Neural progenitor cell (in vitro differentiated cells): ENCODE results near the gene AKAP9. TPM values are rescaled to one million over a fixed set of nuclear protein-coding genes. Genes with fewer than 3 reads are reported as not detected.

Source experiments
- DNase-seq: peaks from one replicate; pipeline ENCODE4 v3.0.0-alpha.2; 2016; ENCODE audit warnings: low spot score
- H2AFZ ChIP-seq: fragments of 200-600 bp; sonication (generic); replicated peaks from 2 replicates; pipeline ENCODE4 v1.6.1; 2016; ENCODE audit warnings: antibody characterized with exemption
- H3F3A ChIP-seq: fragments of 200-600 bp; sonication (generic); 2 replicates; pipeline ENCODE4 v1.6.1; 2016; ENCODE audit warnings: antibody characterized with exemption, low read depth
- H3K27ac ChIP-seq: fragments of 200-600 bp; sonication (generic); 2 replicates; pipeline ENCODE4 v1.5.1; 2016; ENCODE audit warnings: mild to moderate bottlenecking
- H3K27me3 ChIP-seq: fragments of 200-600 bp; sonication (generic); 2 replicates; pipeline ENCODE4 v1.6.1; 2016; ENCODE audit warnings: mild to moderate bottlenecking, moderate library complexity
- H3K36me3 ChIP-seq: fragments of 200-600 bp; sonication (generic); 2 replicates; pipeline ENCODE4 v1.5.1; 2016
- H3K4me1 ChIP-seq: fragments of 200-600 bp; sonication (generic); 2 replicates; pipeline ENCODE4 v1.6.1; 2016; ENCODE audit warnings: mixed run types
- H3K4me2 ChIP-seq: fragments of 200-600 bp; sonication (generic); 2 replicates; pipeline ENCODE4 v1.6.1; 2016
- H3K4me3 ChIP-seq: fragments of 200-600 bp; sonication (generic); 2 replicates; pipeline ENCODE4 v1.5.1; 2016
- H3K79me2 ChIP-seq: fragments of 200-600 bp; sonication (generic); 2 replicates; pipeline ENCODE4 v1.6.1; 2016; ENCODE audit warnings: low read depth
- H3K9ac ChIP-seq: fragments of 200-600 bp; sonication (generic); 2 replicates; pipeline ENCODE4 v1.6.1; 2016
- H3K9me3 ChIP-seq: fragments of 200-600 bp; sonication (generic); 2 replicates; pipeline ENCODE4 v1.5.1; 2016; ENCODE audit warnings: low read depth
- H4K20me1 ChIP-seq: fragments of 200-600 bp; sonication (generic); 2 replicates; pipeline ENCODE4 v1.6.1; 2016; ENCODE audit warnings: low read depth
- H3K27ac Mint-ChIP-seq: 3 replicates; pipeline ENCODE4 v1.8.0; 2021; ENCODE audit warnings: mixed read lengths
- H3K27me3 Mint-ChIP-seq: 2 replicates; pipeline ENCODE4 v1.8.0; 2022; ENCODE audit warnings: low read depth, mild to moderate bottlenecking, inconsistent platforms, moderate library complexity, mixed read lengths; ENCODE audit not compliant: insufficient read depth
- H3K36me3 Mint-ChIP-seq: 3 replicates; pipeline ENCODE4 v1.8.0; 2021; ENCODE audit warnings: mixed read lengths
- H3K4me1 Mint-ChIP-seq: 3 replicates; pipeline ENCODE4 v1.8.0; 2021; ENCODE audit warnings: mixed read lengths
- H3K4me3 Mint-ChIP-seq: 3 replicates; pipeline ENCODE4 v1.8.0; 2021; ENCODE audit warnings: mild to moderate bottlenecking, moderate library complexity, mixed read lengths
- H3K9me3 Mint-ChIP-seq: 3 replicates; pipeline ENCODE4 v1.8.0; 2020; ENCODE audit warnings: mixed read lengths
- CTCF ChIP-seq: fragments of 200-600 bp; sonication (generic); IDR thresholded peaks from 2 replicates; pipeline ENCODE4 v1.5.1; 2017; ENCODE audit warnings: antibody characterized with exemption, mild to moderate bottlenecking
- EZH2 ChIP-seq: fragments of 200-600 bp; sonication (generic); IDR thresholded peaks from 2 replicates; pipeline ENCODE4 v1.6.1; 2017; ENCODE audit warnings: antibody characterized with exemption, mild to moderate bottlenecking, moderate library complexity
- EZH2phosphoT487 ChIP-seq: fragments of 200-600 bp; sonication (generic); IDR thresholded peaks from 2 replicates; pipeline ENCODE4 v1.6.1; 2017; ENCODE audit warnings: antibody characterized with exemption
- total RNA-seq: library from RNA; depleted of rRNA; stranded (reverse); fragments of >200 nt; gene quantifications from 2 replicates; pipeline ENCODE4 v1.2.3, GENCODE V29; 2015; ENCODE audit warnings: low replicate concordance

AKAP9 gene
- total RNA-seq, 1 donor from 2014 or later: 93.4 TPM

GRCh38 chr7:91910171-91910570 lies 30.5 kb upstream of the AKAP9 start:
- H3K9ac ChIP-seq: no peak overlapping the region
- no peak overlapping the region for H2AFZ ChIP-seq
- no peak for TF ChIP-seq CTCF
- TF ChIP-seq EZH2: no peak
- no peak for TF ChIP-seq EZH2phosphoT487
- no peaks in the 10 kb centered on the region for H3K36me3 Mint-ChIP-seq
- H3K27me3 ChIP-seq: no peaks in the 10 kb centered on the region
- H3K79me2 ChIP-seq: no peaks in the 10 kb centered on the region
- no peak overlapping the region for H3K27ac ChIP-seq
- H3K9me3 Mint-ChIP-seq: peaks cover 12% of the 10 kb centered on the region
- H3K27ac Mint-ChIP-seq: no peak overlapping the region
- no peak overlapping the region for H3K4me3 ChIP-seq
- no peaks in the 10 kb centered on the region for H3F3A ChIP-seq
- H3K4me3 Mint-ChIP-seq: no peak overlapping the region
- H3K4me2 ChIP-seq: no peak overlapping the region
- no peaks in the 10 kb centered on the region for H3K4me1 ChIP-seq
- DNase-seq: no peak
- no peaks in the 10 kb centered on the region for H3K36me3 ChIP-seq
- H3K27me3 Mint-ChIP-seq: peaks cover 5% of the 10 kb centered on the region
- peaks cover 3% of the 10 kb centered on the region for H3K4me1 Mint-ChIP-seq
- H3K9me3 ChIP-seq: no peaks in the 10 kb centered on the region
- no peaks in the 10 kb centered on the region for H4K20me1 ChIP-seq

GRCh38 chr7:91911121-91911520 lies 29.5 kb upstream of the AKAP9 start:
- Mint-ChIP-seq H3K9me3 (peaks cover 12% of the 10 kb centered on the region), H3K27ac (no peak overlapping the region), H3K4me3 (no peak overlapping the region), H3K27me3 (peaks cover 5% of the 10 kb centered on the region), H3K36me3 (no peaks in the 10 kb centered on the region), H3K4me1 (peaks cover 9% of the 10 kb centered on the region)
- H3K4me3 ChIP-seq: no peak overlapping the region
- DNase-seq: no peak
- TF ChIP-seq CTCF (no peak), EZH2phosphoT487 (no peak), EZH2 (no peak)
- no peaks in the 10 kb centered on the region for H4K20me1 ChIP-seq
- no peaks in the 10 kb centered on the region for H3F3A ChIP-seq
- no peak overlapping the region for H2AFZ ChIP-seq
- no peaks in the 10 kb centered on the region for H3K4me1 ChIP-seq
- no peaks in the 10 kb centered on the region for H3K27me3 ChIP-seq
- H3K27ac ChIP-seq: no peak overlapping the region
- no peaks in the 10 kb centered on the region for H3K79me2 ChIP-seq
- H3K36me3 ChIP-seq: no peaks in the 10 kb centered on the region
- no peak overlapping the region for H3K9ac ChIP-seq
- no peak overlapping the region for H3K4me2 ChIP-seq
- H3K9me3 ChIP-seq: no peaks in the 10 kb centered on the region

GRCh38 chr7:91912494-91912893 lies 28.2 kb upstream of the AKAP9 start:
- no peak overlapping the region for H3K4me3 Mint-ChIP-seq
- Histone ChIP-seq H3K79me2 (no peaks in the 10 kb centered on the region), H3K4me2 (no peak overlapping the region), H2AFZ (peak overlapping the region; percentile 63), H3K36me3 (no peaks in the 10 kb centered on the region), H3K9ac (no peak overlapping the region), H3K4me3 (no peak overlapping the region), H4K20me1 (no peaks in the 10 kb centered on the region), H3K27ac (no peak overlapping the region), H3K4me1 (no peaks in the 10 kb centered on the region), H3F3A (no peaks in the 10 kb centered on the region), H3K9me3 (no peaks in the 10 kb centered on the region), H3K27me3 (no peaks in the 10 kb centered on the region)
- no peak for DNase-seq
- peaks cover 10% of the 10 kb centered on the region for H3K4me1 Mint-ChIP-seq
- TF ChIP-seq CTCF (no peak), EZH2phosphoT487 (no peak), EZH2 (no peak)
- H3K27me3 Mint-ChIP-seq: peaks cover 3% of the 10 kb centered on the region
- H3K36me3 Mint-ChIP-seq: no peaks in the 10 kb centered on the region
- no peak overlapping the region for H3K27ac Mint-ChIP-seq
- H3K9me3 Mint-ChIP-seq: peaks cover 9% of the 10 kb centered on the region

GRCh38 chr7:91913612-91914011 lies 27.1 kb upstream of the AKAP9 start:
- no peak overlapping the region for H3K4me3 Mint-ChIP-seq
- H2AFZ ChIP-seq: no peak overlapping the region
- peaks cover 10% of the 10 kb centered on the region for H3K4me1 Mint-ChIP-seq

More at GRCh38 chr7:91913612-91914011, 27.1 kb upstream of the AKAP9 start:
- Mint-ChIP-seq H3K27ac (no peak overlapping the region), H3K36me3 (no peaks in the 10 kb centered on the region), H3K9me3 (peaks cover 6% of the 10 kb centered on the region), H3K27me3 (peaks cover 3% of the 10 kb centered on the region)
- no peaks in the 10 kb centered on the region for H3K4me1 ChIP-seq
- H3K27me3 ChIP-seq: no peaks in the 10 kb centered on the region
- H3K4me3 ChIP-seq: no peak overlapping the region
- H3K27ac ChIP-seq: no peak overlapping the region
- no peaks in the 10 kb centered on the region for H4K20me1 ChIP-seq
- H3K79me2 ChIP-seq: no peaks in the 10 kb centered on the region
- H3F3A ChIP-seq: no peaks in the 10 kb centered on the region
- no peak for DNase-seq
- no peaks in the 10 kb centered on the region for H3K36me3 ChIP-seq
- no peak overlapping the region for H3K9ac ChIP-seq
- no peak overlapping the region for H3K4me2 ChIP-seq
- TF ChIP-seq CTCF: no peak
- TF ChIP-seq EZH2: no peak
- no peak for TF ChIP-seq EZH2phosphoT487
- H3K9me3 ChIP-seq: no peaks in the 10 kb centered on the region
